Activated CD4-positive, alpha-beta T cell treated with anti-CD3 and anti-CD28 coated beads, Interleukin-2, Interleukin-6, amounts not matched to agents 100 ng/mL and 50 ng/mL, durations not matched to agents 16 hours and 8 hours (primary cell): Measurements from ENCODE around the gene ZNF559.
"Not testable (repeated sequence)": the region's sequence is repeated elsewhere in the genome, so short reads cannot be mapped to it uniquely, and the experiment has no call there.

ENCODE experiments used
- DNase-seq: peaks from one replicate; pipeline ENCODE4 v3.0.0-alpha.2; 2020

ZNF559 gene

DNA sequence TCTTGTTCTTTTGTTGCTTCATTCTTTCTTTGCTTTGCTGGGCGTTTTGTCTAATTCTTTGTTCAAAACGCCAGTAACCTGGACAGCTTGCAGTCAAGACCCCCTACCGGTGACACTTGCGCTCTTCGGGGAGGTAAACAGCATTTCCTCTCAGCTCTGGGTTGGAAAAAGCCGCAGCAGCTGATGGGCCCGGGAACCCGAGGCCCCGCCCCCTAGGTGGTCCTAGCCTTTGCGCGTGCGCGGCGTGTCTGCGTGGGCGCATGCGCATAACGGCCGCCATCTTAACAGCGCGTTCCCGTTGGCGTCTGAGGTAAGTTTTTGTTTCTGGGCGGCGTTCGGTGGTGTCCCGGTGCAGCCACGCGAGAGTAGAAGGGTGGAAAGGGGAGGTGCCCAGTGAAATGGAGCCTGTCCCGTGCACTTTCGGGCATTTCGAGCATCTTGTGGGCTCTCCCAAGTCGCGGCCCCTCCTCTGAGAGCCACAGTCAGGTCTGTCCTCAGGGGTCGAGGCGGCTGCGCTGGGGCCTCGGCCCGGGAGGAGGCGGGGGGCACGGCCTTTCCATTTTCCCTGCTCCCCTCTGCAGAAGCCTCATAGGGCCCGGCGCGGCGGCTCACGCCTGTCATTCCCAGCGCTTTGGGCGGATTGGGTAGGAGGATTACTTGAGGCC is at the start of gene ZNF559:
TSS of gene ZNF559 (plus strand) at position 261 of the 665 bp plus-strand sequence. CDS start 14,371 bp downstream, outside the sequence.
- peak; percentile 95 for DNase-seq

- DNase-seq: not testable (repeated sequence)
These were observed 40.5 kb upstream of the ZNF559 start for GRCh38 chr19:9283485-9283884.

DNA sequence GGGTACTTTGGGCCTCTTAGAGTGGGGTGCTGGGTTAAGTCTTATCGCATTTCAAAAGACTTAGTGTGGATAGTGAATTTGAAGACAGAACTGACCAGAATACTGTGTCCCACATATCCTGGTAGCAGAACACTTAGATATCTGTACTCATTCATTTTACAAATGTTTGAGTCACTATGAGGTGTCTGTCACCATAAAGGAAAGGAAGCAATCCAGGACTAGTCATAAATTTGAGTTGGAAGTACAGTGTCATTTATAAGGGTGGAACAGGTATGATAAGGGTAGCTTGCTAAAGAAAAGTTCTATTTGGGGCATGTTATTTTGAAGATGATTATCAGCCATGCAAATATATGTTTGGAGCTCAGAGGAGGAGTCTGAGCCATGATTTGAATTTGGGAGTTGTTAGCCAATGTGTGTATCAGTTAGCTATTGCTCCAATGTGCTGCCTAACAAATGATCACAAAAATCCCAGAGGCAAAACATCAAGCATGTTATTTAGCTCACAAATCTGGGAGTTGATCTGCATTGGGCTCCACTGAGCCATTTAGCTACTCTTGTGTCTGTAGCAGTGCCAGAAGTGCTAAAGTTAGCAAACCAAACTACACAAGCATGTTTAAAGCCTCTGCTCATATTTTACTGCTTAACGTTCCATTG is 34.6 kb upstream of the ZNF559 start:
- no peak for DNase-seq

GRCh38 chr19:9295411-9295849 is 28.5 kb upstream of the ZNF559 start:
- DNase-seq: no peak

- no peak for DNase-seq
These were observed 27.6 kb upstream of the ZNF559 start for GRCh38 chr19:9296336-9296735.

DNA sequence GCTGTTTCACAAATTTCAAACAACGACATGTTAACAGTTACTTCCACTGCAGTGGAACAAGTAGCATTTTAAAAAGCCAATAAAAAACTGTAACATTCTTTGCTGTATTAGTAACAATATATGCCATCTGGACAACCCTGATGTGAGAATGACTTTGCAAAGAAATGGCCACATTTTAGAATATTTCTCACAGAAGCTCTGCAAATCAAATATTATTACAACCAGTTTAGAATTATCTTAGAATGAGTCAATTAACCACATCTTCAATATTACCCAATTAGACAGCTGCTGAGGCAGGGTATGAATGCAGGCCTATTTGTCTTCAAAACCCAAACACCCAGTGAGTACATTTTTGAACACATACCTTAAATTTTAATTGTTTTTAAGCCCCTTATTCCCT is 17.5 kb upstream of the ZNF559 start:
- no peak for DNase-seq

DNA sequence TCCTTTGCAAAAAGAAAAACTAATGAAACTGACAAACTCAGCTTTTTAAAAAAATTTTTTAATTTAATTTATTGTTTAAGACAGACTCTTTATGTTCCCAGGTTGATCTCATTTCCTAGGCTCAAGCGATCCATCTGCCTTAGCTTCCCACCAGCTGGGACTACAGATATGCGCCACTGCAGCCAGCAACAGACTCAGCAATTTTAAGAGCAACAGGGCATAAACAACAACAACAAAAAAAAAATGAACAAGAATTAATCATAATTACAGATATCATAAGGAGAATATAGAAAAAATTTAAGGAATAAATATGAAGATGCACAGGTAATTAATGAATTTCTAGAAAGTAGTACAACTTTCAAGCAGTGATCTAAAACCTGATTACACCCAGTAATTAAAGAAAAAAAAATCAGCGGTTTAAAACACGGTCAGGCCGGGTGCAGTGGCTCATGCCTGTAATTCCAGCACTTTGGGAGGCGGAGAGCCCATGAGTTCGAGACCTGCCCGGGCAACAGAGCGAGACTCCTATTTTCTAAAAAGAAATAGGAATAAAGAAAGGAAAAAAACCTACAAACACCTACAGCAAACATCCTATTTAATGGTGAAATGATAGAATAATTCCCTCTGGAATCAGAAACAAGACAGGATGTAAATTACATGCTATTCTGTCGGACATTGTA is 15.7 kb upstream of the ZNF559 start:
- no peak for DNase-seq

- DNase-seq: peak; percentile 97
These were observed 14.6 kb upstream of the ZNF559 start, which contains the start of gene ZNF699 for GRCh38 chr19:9309139-9309973. ZNF699 (minus strand) TSS chr19:9309838; CDS start chr19:9305119, 4,719 bp downstream.

GRCh38 chr19:9309974-9310446 is 14.0 kb upstream of the ZNF559 start:
- DNase-seq: peak; percentile 83

- no peak for DNase-seq
These were observed 10.2 kb upstream of the ZNF559 start for GRCh38 chr19:9313756-9314155.

DNA sequence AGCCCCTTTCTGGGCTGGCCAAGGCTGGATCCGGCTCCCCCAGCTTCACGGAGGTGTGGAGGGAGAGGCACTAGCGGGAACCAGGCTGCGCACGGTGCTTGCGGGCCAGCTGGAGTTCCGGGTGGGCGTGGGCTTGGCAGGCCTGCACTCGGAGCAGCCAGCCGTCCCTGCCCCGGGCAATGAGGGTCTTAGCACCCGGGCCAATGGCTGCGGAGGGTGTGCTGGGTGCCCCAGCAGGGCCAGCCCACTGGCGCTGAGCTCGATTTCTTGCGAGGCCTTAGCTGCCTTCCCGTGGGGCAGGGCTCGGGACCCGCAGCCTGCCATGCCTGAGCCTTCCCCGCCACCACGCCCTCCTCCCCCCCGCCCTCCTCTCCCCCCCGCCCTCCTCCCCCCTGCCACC is 2.6 kb upstream of the ZNF559 start:
- DNase-seq: no peak

- DNase-seq: not testable (repeated sequence)
These were observed 2.2 kb upstream of the ZNF559 start for GRCh38 chr19:9321756-9322155.

DNA sequence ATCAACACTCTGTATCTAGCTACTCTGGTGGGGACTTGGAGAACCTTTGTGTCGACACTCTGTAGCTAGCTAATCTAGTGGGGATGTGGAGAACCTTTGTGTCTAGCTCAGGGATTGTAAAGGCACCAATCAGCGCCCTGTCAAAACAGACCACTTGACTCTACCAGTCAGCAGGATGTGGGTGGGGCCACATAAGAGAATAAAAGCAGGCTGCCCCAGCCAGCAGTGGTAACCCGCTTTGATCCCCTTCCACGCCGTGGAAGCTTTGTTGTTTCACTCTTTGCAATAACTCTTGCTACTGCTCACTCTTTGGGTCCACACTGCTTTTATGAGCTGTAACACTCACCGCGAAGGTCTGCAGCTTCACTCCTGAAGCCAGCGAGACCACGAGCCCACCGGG is 1.8 kb upstream of the ZNF559 start:
- not testable (repeated sequence) for DNase-seq

DNA sequence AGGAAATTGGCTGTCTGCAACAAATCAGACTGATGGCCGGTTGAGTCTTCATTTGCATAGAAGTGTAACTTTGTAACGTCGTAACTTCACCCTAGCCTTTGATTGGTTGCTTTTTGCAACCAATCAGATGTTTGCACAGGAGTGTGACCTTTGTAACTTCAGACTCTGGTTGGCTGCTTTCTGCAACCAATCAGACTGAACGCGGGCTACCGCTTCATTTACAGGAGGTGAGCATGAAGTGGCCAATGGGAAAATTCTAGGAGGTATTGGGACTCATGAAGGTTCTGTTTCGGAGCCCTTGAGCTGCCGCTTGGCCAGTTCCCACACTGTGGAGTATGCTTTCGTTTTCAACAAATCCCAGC is 441 bp upstream of the ZNF559 start:
- DNase-seq: peak; percentile 51

DNA sequence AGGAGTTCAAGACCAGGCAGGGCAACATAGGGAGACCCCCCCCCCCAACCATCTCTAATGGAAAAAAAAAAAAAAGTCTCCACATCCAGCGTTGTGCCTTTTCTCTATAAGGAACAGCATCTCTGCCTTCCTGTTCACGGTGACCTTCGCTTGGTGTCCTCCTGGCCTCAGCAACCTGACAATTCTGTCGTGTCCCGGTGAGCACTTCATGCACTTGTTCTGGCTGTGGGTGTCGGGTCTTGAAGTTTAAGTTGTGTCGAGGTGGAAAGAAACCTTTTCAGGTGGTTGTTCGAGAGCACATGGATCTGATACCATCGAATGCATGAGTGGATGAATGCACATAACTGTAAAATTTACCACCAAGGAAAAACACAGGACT is 594 bp downstream of the ZNF559 start:
- no peak for DNase-seq

DNA sequence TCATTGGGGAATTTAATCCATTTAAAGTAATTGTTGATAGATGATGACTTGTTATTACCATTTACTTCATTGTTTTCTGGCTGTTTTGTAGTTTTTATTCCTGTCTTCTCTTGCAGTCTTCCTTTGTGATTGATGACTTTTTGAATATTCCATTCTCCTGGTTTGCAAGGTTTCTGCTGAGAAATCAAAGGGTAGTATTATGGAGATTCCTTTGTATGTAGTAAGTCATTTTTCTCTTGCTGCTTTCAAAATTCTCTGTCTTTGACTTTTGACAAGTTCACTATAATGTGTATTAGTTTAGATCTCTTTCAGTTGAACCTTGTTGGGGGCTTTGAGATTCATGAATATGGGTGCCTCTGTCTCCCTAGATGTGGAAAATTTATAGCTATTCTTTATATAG is 6.0 kb downstream of the ZNF559 start:
- no peak for DNase-seq

DNA sequence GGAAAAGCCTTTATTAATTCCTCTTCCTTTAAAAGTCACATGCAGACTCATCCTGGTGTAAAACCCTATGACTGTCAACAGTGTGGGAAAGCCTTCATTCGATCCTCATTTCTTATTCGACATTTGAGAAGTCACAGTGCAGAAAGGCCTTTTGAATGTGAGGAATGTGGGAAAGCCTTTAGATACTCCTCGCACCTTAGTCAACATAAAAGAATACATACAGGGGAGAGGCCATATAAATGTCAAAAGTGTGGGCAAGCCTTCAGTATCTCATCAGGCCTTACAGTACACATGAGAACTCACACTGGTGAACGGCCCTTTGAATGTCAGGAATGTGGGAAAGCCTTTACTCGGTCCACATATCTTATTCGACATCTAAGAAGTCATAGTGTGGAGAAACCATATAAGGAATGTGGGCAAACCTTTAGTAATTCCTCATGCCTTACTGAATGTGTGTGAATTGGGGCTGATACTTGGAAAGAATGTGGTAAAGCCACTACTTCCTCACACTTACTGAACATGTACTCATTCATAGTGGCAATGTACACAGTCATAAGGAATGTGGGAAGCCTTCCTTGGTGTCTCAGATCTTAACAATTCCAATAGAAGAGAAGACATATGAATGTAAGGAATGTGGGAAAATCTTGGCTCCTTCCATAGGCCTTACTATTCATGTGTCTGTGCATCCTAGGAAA is 18.8 kb downstream of the ZNF559 start:
- DNase-seq: no peak

DNA sequence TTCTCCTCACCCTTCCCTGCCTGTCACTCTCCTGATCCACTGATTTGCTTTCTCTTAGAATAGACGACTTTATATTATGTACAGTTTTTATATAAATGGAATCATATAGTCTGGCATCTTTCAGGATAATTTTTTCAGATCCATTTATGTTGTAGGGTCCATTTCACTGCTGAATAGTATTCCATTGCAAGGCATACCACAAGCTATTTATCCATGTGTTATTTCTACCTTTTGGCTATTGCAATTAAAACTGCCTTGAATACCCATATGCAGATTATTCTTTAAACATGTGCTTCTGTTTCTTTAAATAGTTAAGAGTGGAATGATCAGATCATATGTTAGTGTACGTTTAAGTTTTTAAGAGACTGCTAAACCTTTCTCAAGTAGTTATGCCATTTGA is 21.0 kb downstream of the ZNF559 start:
- DNase-seq: no peak

DNA sequence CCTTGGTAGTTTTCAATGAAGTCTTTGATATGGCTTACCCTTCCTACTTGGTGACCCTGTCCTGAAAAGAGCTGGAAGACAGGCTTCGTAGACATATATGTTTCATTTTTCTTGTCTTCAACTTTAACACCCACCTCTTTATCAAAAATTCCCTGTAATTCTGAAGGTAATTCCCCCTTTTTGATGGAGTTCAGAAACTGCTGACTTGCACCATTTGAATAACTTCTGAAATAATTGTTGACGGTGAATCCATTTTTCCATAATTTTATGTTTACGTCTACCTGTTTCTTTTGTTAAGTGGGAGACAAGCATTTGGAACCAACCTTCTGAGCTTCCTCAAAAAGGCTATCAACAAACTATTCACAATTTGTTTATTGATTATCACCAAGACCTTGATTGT is 24.3 kb downstream of the ZNF559 start:
- no peak for DNase-seq

DNA sequence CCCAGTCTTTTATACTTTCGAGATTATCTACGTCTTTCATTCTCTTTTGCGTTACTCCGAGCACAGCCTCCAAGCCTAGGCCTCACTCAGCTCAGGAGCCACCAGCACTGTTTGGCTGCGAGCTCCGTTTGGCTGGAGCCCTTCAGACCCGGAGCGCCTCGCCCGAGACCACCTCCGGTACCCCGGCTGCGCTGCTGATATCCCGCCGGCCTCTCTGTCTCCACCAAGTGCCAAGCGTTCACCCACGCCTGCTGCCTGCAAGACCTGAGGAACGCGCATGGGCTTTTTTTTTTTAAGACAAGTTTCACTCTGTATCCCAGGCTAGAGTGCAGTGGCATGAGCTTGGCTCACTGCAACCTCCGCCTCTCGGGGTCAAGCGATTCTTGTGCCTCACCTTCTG is 24.7 kb downstream of the ZNF559 start:
- DNase-seq: no peak

- DNase-seq: no peak
These were observed 28.5 kb downstream of the ZNF559 start for GRCh38 chr19:9352505-9352904.

GRCh38 chr19:9353011-9353410 is 29.0 kb downstream of the ZNF559 start:
- DNase-seq: no peak
